Neutrophil (primary cell): ENCODE results near the gene CCDC9.
A peak's percentile ranks its signal among the peaks of the same experiment; 100 is the strongest.

Experiments
- H3K27ac ChIP-seq: fragments of 200-600 bp; sonication (generic); 2 replicates; pipeline ENCODE4 v1.5.1; 2016; ENCODE audit warnings: mild to moderate bottlenecking, moderate library complexity
- H3K27me3 ChIP-seq: fragments of 200-600 bp; sonication (generic); 2 replicates; pipeline ENCODE4 v1.6.0; 2016; ENCODE audit warnings: mild to moderate bottlenecking
- H3K36me3 ChIP-seq: fragments of 200-600 bp; sonication (generic); 2 replicates; pipeline ENCODE4 v1.5.1; 2017
- H3K4me1 ChIP-seq, 2 experiments: fragments of 200-600 bp in 1 of 2; sonication (generic) in 1 of 2; 1 replicate in 1 of 2; 2 replicates in 1 of 2; pipeline versions ENCODE4 v1.5.1 to v1.6.1; 2013 to 2016; ENCODE audit warnings: low read depth in 1 of 2, low read length in 1 of 2, mild to moderate bottlenecking in 1 of 2, moderate library complexity in 1 of 2; ENCODE audit not compliant: control insufficient read depth in 1 of 2, insufficient read depth in 1 of 2
- H3K4me3 ChIP-seq, 2 experiments: fragments of 200-600 bp in 1 of 2; sonication (generic) in 1 of 2; 1 replicate in 1 of 2; 2 replicates in 1 of 2; pipeline ENCODE4 v1.5.1; 2013 to 2016; ENCODE audit warnings: low read depth in 1 of 2, low read length in 1 of 2, mild to moderate bottlenecking in 1 of 2, moderate library complexity in 1 of 2
- H3K9me3 ChIP-seq: fragments of 200-600 bp; sonication (generic); 2 replicates; pipeline ENCODE4 v1.5.1; 2016
- TF ChIP-seq, protein P1 (sequence below): fragments of 200-600 bp; sonication (generic); IDR thresholded peaks from 2 replicates; pipeline ENCODE4 v1.5.1; 2016; ENCODE audit warnings: antibody characterized with exemption

CCDC9 gene

DNA sequence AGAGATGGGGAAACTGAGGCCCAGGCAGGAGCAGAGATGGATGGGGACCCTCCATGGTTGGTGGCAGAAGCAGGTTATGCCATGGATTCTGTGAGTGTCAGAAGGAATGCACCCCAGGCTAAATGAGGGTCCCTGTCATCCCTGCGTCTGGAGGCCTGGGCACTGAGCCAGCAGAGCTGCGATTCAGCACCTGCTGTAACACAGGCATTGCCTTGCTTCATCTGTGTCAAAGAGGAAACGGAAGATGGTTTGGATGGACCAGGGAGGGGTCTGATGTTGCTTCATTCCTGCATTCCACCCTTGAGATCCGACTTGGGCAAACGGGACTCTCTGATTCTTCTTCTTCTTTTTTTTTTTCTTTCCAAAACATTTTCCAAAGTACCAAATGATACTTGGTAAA, 54.5 kb downstream of the CCDC9 start:
- Histone ChIP-seq H3K4me1 (peaks cover 76 to 79% of the 10 kb centered on the region in 2 experiments), H3K4me3 (peak overlapping the region; percentile 84 to 96)
- TF ChIP-seq, protein P1, sequence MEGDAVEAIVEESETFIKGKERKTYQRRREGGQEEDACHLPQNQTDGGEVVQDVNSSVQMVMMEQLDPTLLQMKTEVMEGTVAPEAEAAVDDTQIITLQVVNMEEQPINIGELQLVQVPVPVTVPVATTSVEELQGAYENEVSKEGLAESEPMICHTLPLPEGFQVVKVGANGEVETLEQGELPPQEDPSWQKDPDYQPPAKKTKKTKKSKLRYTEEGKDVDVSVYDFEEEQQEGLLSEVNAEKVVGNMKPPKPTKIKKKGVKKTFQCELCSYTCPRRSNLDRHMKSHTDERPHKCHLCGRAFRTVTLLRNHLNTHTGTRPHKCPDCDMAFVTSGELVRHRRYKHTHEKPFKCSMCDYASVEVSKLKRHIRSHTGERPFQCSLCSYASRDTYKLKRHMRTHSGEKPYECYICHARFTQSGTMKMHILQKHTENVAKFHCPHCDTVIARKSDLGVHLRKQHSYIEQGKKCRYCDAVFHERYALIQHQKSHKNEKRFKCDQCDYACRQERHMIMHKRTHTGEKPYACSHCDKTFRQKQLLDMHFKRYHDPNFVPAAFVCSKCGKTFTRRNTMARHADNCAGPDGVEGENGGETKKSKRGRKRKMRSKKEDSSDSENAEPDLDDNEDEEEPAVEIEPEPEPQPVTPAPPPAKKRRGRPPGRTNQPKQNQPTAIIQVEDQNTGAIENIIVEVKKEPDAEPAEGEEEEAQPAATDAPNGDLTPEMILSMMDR: peak; percentile 27

DNA sequence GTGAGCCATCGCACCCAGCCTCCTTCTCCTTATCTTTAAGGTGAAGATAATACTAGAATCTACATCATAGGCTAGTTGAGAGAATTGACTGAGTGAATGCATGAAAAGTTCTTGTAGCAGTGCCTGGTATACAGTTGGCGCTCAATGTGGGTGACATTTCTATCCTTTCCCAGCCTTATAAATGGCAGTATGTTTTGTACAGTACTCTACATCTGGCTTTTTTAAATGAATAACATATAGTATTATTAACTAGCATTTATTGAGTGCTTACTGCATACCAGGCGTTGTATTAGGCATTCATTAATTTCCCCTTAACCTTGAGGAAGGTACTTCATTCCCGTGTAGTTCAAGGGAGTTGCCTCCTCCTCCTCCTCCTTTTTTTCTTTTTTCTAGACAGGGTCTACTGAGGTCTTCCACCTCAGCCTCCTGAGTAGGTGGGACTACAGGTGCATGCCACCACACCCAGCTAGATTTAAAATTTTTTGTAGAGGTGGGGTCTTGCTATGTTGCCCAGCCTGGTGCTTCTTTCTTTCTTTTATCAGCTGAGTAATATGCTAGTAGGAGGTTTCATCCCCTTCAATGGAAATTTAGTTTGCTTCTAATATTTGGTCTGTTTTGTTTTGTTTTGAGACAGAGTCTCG, 56.2 kb downstream of the CCDC9 start:
- peak overlapping the region; percentile 84 to 96 for H3K4me3 ChIP-seq
- peaks cover 78 to 86% of the 10 kb centered on the region in 2 experiments for H3K4me1 ChIP-seq
- TF ChIP-seq, protein P1: no peak
- H3K27ac ChIP-seq: peak overlapping the region; percentile 100
- H3K36me3 ChIP-seq: peaks cover 65% of the 10 kb centered on the region
- no peaks in the 10 kb centered on the region for H3K27me3 ChIP-seq
- no peaks in the 10 kb centered on the region for H3K9me3 ChIP-seq

More for the DNA sequence above, 54.5 kb downstream of the CCDC9 start:
- H3K9me3 ChIP-seq: no peaks in the 10 kb centered on the region
- H3K36me3 ChIP-seq: peaks cover 49% of the 10 kb centered on the region
- H3K27ac ChIP-seq: peak overlapping the region; percentile 100
- H3K27me3 ChIP-seq: no peaks in the 10 kb centered on the region

DNA sequence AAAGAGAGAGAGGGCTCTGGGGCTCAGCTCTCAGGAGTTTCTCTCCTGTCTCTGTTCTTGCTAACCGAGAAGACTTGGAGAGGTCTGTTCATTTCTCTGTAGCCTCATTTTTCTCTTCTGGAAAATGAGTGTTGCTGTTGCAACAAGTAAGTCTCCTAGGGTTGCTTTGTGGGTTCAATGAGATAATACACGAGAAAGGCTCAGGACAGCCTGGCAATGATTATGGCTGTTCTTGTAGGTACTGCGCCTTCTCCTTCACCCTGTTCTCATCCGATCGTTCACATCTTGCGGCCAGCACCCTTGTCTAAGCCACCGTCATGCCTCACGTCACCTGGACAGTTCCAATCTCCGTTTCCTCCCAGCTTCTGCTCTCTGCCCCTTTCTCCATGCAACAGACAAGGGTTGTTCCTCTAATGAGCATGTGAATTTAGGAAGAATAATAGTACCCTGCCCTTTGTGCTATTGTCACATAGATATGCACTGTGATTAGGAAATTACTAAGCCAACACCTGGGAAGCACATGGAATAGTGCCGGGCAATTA, 57.5 kb downstream of the CCDC9 start:
- peaks cover 79% of the 10 kb centered on the region for H3K36me3 ChIP-seq
- peak overlapping the region; percentile 84 to 96 for H3K4me3 ChIP-seq
- H3K27ac ChIP-seq: peak overlapping the region; percentile 100

DNA sequence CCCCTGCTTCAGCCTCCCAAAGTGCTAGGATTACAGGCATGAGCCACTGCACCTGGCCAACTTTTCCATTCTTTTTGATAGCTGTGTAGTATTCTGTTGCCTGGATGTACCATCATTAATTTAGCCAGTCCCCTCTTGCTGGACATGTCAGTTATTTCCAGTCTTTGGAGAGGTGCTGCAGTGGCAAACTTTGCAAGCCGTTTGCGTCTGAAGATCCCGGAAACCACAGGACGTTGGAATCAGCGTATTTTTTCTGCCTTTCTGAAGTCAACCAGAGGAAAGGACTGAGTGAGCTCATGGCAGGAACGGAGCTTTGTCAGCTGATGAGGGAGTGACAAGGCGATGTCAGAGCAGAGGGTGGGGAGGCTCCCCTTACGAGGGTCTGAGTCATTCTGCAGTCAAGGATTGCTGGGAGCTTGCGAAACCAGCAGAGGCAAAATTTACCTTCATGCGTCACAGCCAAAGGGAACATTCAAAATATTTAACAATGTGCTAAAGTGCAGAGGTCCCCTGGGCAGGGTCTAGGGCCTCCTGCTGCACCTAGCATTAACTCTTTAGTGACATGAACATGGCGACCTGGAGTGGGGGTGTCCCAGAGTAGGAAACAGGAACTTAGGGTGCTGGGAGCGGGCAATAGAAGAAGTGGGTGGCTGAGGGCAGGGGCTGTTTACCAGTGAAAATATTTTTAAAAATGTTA, 58.9 kb downstream of the CCDC9 start:
- Histone ChIP-seq H3K4me1 (peaks cover 86 to 91% of the 10 kb centered on the region in 2 experiments), H3K27me3 (no peaks in the 10 kb centered on the region), H3K27ac (peak overlapping the region; percentile 100), H3K36me3 (peaks cover 93% of the 10 kb centered on the region), H3K9me3 (peaks cover 5% of the 10 kb centered on the region), H3K4me3 (peak overlapping the region; percentile 84 to 96)
- TF ChIP-seq, protein P1: peak; percentile 42

More for the DNA sequence above, 57.5 kb downstream of the CCDC9 start:
- Histone ChIP-seq H3K27me3 (no peaks in the 10 kb centered on the region), H3K4me1 (peaks cover 77 to 85% of the 10 kb centered on the region in 2 experiments), H3K9me3 (no peaks in the 10 kb centered on the region)
- TF ChIP-seq, protein P1: no peak

DNA sequence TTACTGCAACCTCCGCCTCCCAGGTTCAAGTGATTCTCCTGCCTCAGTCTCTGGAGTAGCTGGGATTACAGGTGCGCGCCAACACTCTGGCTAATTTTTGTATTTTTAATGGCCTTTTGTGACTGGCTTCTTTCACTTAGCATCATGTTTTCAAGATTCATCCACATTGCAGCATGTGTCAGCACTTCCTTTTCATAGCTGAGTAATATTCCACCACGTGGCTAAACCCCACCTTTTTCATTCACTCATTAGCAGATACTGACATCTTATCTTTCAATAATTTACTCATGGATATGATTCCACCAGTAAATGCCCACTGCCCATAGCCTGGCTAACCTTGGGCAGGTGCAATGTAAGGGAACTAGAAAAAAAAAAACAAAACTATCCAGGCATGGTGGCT, 60.2 kb downstream of the CCDC9 start:
- Histone ChIP-seq H3K27ac (peak overlapping the region; percentile 100), H3K4me1 (peaks cover 98% of the 10 kb centered on the region in 2 experiments), H3K4me3 (peak overlapping the region; percentile 84 to 96), H3K36me3 (peaks cover 100% of the 10 kb centered on the region), H3K27me3 (no peaks in the 10 kb centered on the region), H3K9me3 (peaks cover 12% of the 10 kb centered on the region)
- TF ChIP-seq, protein P1: no peak
